Measurements from ENCODE around the gene TCTN3. TPM values are rescaled to one million over a fixed set of nuclear protein-coding genes. Genes with fewer than 3 reads are reported as not detected.

The TCTN3 gene
- polyA plus RNA-seq, 1 of the 3 experiments (the other 2 are of a cell fraction) = 39.5 TPM

DNA sequence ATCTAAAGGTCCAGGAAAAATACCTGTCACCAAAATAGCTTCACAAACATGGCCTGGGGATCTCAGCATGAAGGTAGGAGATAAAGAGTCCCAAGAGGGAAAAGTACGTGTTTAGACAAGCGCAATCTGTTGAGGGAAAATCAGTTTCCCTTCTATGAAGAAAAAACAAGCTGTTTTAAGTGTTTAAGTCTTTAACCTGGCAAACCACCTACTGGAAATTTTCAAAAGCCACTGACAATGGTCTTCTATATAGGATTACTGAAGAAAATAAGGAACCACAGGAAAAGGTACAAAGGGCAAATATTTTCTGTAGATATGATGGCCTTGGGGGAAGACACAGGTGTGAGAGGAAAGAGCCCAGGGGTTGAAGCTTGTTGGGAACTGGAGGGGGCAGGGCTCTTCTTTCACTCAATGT lies 58.4 kb downstream of the TCTN3 start:
- ChIA-PET CTCF (interaction anchor here (0.7 to 1.9 kb wide), 7 partner anchors 11 to 432 kb away, joined by 3 to 9 read pairs (median 4); partner anchors contain the start of gene TCTN3), POLR2A (no interaction called here)
- Histone ChIP-seq H3K9ac (no peak overlapping the region), H3K36me3 (replicated peaks in 1 of 2; ENCODE audit: control insufficient read depth in 1 of 2, insufficient read depth in 2 of 2, low read length in 1 of 2) (peaks cover 70 to 74% of the 10 kb centered on the region in 2 experiments), H3K9me2 (no peaks in the 10 kb centered on the region), H3K9me3 (no peaks in the 10 kb centered on the region), H3K4me2 (no peak overlapping the region), H3F3A (replicated peaks; ENCODE audit: insufficient read depth) (no peaks in the 10 kb centered on the region), H3K79me2 (ENCODE audit: insufficient read depth) (no peaks in the 10 kb centered on the region), H4K20me1 (ENCODE audit: insufficient read depth) (no peaks in the 10 kb centered on the region), H3K27me3 (ENCODE audit: insufficient read depth) (no peaks in the 10 kb centered on the region), H3K4me1 (ENCODE audit: control insufficient read depth in 1 of 2, insufficient read depth in 2 of 2, low read depth in 1 of 2, low read length in 1 of 2) (no peaks in the 10 kb centered on the region), H2AFZ (ENCODE audit: low read depth) (no peak overlapping the region), H3K27ac (ENCODE audit: low read depth in 2 of 2, low read length in 1 of 2) (no peak overlapping the region), H3K4me3 (ENCODE audit: low read depth in 2 of 2, low read length in 1 of 2) (no peak overlapping the region)
- no peak for TF ChIP-seq REST (IDR thresholded peaks at IDR 0.05; ENCODE audit: low read depth, low read length)
- no peak for TF ChIP-seq FOXM1 (IDR thresholded peaks at IDR 0.05; ENCODE audit: low read depth)
- TF ChIP-seq, protein P1, sequence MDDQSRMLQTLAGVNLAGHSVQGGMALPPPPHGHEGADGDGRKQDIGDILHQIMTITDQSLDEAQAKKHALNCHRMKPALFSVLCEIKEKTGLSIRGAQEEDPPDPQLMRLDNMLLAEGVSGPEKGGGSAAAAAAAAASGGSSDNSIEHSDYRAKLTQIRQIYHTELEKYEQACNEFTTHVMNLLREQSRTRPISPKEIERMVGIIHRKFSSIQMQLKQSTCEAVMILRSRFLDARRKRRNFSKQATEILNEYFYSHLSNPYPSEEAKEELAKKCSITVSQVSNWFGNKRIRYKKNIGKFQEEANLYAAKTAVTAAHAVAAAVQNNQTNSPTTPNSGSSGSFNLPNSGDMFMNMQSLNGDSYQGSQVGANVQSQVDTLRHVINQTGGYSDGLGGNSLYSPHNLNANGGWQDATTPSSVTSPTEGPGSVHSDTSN (IDR thresholded peaks at IDR 0.05) = no peak
- TF ChIP-seq SIN3A (IDR thresholded peaks at IDR 0.05; ENCODE audit: borderline replicate concordance, low read depth, low read length) = no peak
- TF ChIP-seq TAF1 (IDR thresholded peaks at IDR 0.05; ENCODE audit: borderline replicate concordance, low read depth, low read length) = no peak
- no peak for TF ChIP-seq JUND (IDR thresholded peaks at IDR 0.05)
- TF ChIP-seq, protein P2, sequence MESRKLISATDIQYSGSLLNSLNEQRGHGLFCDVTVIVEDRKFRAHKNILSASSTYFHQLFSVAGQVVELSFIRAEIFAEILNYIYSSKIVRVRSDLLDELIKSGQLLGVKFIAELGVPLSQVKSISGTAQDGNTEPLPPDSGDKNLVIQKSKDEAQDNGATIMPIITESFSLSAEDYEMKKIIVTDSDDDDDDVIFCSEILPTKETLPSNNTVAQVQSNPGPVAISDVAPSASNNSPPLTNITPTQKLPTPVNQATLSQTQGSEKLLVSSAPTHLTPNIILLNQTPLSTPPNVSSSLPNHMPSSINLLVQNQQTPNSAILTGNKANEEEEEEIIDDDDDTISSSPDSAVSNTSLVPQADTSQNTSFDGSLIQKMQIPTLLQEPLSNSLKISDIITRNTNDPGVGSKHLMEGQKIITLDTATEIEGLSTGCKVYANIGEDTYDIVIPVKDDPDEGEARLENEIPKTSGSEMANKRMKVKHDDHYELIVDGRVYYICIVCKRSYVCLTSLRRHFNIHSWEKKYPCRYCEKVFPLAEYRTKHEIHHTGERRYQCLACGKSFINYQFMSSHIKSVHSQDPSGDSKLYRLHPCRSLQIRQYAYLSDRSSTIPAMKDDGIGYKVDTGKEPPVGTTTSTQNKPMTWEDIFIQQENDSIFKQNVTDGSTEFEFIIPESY (IDR thresholded peaks at IDR 0.05; ENCODE audit: borderline replicate concordance, low read depth) = no peak
- TF ChIP-seq MAX (IDR thresholded peaks at IDR 0.05; ENCODE audit: low read depth) = no peak
- TF ChIP-seq FOSL2 (IDR thresholded peaks at IDR 0.05; ENCODE audit: borderline replicate concordance, low read depth) = no peak
- TF ChIP-seq RXRA (IDR thresholded peaks at IDR 0.05; ENCODE audit: borderline replicate concordance, low read depth) = no peak
- TF ChIP-seq CHD2 (IDR thresholded peaks at IDR 0.05; ENCODE audit: low read length, partially characterized antibody) = no peak
- TF ChIP-seq, protein P3, sequence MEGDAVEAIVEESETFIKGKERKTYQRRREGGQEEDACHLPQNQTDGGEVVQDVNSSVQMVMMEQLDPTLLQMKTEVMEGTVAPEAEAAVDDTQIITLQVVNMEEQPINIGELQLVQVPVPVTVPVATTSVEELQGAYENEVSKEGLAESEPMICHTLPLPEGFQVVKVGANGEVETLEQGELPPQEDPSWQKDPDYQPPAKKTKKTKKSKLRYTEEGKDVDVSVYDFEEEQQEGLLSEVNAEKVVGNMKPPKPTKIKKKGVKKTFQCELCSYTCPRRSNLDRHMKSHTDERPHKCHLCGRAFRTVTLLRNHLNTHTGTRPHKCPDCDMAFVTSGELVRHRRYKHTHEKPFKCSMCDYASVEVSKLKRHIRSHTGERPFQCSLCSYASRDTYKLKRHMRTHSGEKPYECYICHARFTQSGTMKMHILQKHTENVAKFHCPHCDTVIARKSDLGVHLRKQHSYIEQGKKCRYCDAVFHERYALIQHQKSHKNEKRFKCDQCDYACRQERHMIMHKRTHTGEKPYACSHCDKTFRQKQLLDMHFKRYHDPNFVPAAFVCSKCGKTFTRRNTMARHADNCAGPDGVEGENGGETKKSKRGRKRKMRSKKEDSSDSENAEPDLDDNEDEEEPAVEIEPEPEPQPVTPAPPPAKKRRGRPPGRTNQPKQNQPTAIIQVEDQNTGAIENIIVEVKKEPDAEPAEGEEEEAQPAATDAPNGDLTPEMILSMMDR (IDR thresholded peaks at IDR 0.05) = no peak
- TF ChIP-seq SMC3 (IDR thresholded peaks at IDR 0.05; ENCODE audit: low read depth, low read length) = no peak
- no peak for TF ChIP-seq GATA2 (CRISPR knock-in tag; IDR thresholded peaks at IDR 0.05)
- no peak for TF ChIP-seq IRF3 (IDR thresholded peaks at IDR 0.05; ENCODE audit: low read depth, low read length)
- WGBS (ENCODE audit: low lambda C conversion rate) = 100% methylated on average over 2 of the region's 2 CpGs
- no peak for DNase-seq
